HG03175 (cell line): ENCODE data around the gene ZFYVE28.

ENCODE experiments used
- ATAC-seq: cut with Tn5 transposase; IDR thresholded peaks from one replicate; pipeline ENCODE4 v1.9.1; 2021; ENCODE audit warnings: mild to moderate bottlenecking, moderate library complexity; ENCODE audit not compliant: unreplicated experiment

The ZFYVE28 gene

GRCh38 chr4:2356123-2357069 lies 62.0 kb downstream of the ZFYVE28 start:
- no peak for ATAC-seq

GRCh38 chr4:2354760-2355159 lies 63.7 kb downstream of the ZFYVE28 start:
- no peak for ATAC-seq

GRCh38 chr4:2354118-2354517 lies 64.3 kb downstream of the ZFYVE28 start:
- no peak for ATAC-seq

- no peak for ATAC-seq
These were observed 65.0 kb downstream of the ZFYVE28 start for GRCh38 chr4:2353222-2354107.

- no peak for ATAC-seq
These were observed 65.7 kb downstream of the ZFYVE28 start for GRCh38 chr4:2352729-2353221.

- ATAC-seq = no peak
These were observed 66.3 kb downstream of the ZFYVE28 start for GRCh38 chr4:2352171-2352570.

GRCh38 chr4:2350982-2351381 lies 67.5 kb downstream of the ZFYVE28 start:
- ATAC-seq = no peak

GRCh38 chr4:2348786-2349185 lies 69.7 kb downstream of the ZFYVE28 start:
- ATAC-seq = no peak

- ATAC-seq = no peak
These were observed 71.3 kb downstream of the ZFYVE28 start for GRCh38 chr4:2347190-2347589.

- no peak for ATAC-seq
These were observed 75.0 kb downstream of the ZFYVE28 start for GRCh38 chr4:2343476-2343875.

GRCh38 chr4:2341911-2342652 lies 76.4 kb downstream of the ZFYVE28 start:
- ATAC-seq = no peak

GRCh38 chr4:2341261-2341841 lies 77.1 kb downstream of the ZFYVE28 start:
- ATAC-seq = no peak

- no peak for ATAC-seq
These were observed 78.0 kb downstream of the ZFYVE28 start for GRCh38 chr4:2340272-2341061.

GRCh38 chr4:2339458-2340271 lies 78.8 kb downstream of the ZFYVE28 start:
- ATAC-seq = no peak

GRCh38 chr4:2338754-2339457 lies 79.5 kb downstream of the ZFYVE28 start:
- ATAC-seq = no peak

GRCh38 chr4:2337896-2338295 lies 80.5 kb downstream of the ZFYVE28 start:
- ATAC-seq = no peak

- no peak for ATAC-seq
These were observed 81.2 kb downstream of the ZFYVE28 start for GRCh38 chr4:2337131-2337723.

- ATAC-seq = no peak
These were observed 81.8 kb downstream of the ZFYVE28 start for GRCh38 chr4:2336659-2337058.
